KG1 (cell line): ENCODE measurements around the gene MYO1B.
"Not testable (repeated sequence)": the region's sequence is repeated elsewhere in the genome, so short reads cannot be mapped to it uniquely, and the experiment has no call there.

Experiments
- DNase-seq: peaks from one replicate; lab custom pipeline; 2025; lab: John Stamatoyannopoulos, UW

Gene MYO1B

GRCh38 chr2:191410646-191411436 lies 165.6 kb downstream of the MYO1B start:
- DNase-seq: no peak

GRCh38 chr2:191411472-191411871 lies 166.3 kb downstream of the MYO1B start:
- DNase-seq: no peak

DNA sequence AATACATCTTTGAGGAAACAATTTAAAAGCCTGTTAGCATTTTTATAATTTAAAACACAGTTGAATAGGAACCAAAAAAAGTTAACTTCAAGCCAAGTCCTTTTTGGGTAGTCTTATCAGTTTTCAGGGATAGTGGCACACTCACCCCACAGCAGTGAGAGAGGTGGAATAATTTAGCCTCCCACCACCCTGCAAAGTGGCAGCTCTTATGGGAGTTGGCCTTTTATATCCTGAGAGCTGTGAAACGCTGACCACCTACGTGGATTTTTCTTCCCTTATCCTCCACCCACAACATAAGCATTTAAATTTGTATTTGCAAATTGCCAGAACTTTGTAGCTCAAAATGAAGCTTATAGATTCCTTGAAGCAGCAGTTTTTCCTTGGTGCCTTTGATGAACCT lies 167.1 kb downstream of the MYO1B start:
- no peak for DNase-seq

DNA sequence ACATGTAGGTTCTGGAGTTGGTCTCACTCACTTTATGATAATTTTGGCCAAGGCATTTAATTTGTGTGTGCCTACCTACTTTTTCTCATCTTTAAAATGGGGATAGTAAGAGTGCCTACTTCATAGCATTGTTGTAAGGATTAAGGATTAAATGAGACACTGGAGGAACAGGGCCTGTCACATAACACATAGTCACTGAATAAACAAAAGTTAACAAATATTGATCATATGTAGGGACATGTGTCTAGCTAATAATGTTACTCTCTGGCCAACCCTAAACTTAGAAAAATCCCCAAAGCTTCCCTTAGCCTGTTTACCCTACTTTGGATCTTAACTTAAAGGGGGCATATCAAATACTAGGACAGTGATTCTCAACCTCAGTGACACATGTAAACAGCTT lies 169.9 kb downstream of the MYO1B start:
- DNase-seq: no peak

DNA sequence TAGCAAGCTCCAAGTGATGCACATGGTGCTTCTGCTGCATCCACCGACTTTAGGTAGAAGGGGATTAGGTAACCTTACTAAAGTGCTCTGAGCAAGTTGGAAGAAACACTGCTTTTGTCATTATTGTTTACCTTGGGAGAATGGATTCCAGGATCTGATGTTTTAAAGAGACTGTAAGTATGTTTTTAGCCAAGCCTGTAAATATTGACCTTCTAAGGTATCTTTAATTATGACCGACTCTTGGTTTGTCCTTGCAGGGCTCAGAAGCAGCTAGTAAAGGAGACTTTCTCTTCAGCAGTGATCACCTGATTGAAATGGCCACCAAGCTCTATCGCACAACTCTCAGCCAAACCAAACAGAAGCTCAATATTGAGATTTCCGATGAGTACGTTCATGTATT lies 170.7 kb downstream of the MYO1B start:
- DNase-seq: no peak

DNA sequence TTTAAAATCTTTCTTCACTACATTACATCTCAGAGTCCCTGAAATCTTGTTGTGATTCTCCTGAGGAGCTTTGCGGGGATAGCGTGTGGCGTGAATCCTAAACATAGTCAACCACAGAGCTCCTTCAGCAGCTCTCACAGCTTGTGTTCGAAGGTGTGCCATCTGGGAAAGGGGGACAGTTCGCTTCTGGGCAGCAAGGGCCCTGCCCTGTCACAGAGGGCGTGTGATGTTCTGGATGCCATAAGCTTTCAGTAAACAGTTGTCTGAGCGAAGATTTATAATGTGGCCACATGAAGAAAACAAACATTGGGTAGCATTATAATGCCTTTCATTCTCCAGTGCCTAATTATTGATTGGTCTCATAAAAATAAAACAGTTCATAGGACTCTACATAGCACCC lies 172.5 kb downstream of the MYO1B start:
- no peak for DNase-seq

- no peak for DNase-seq
Measured at GRCh38 chr2:191421950-191422349, 176.7 kb downstream of the MYO1B start.

DNA sequence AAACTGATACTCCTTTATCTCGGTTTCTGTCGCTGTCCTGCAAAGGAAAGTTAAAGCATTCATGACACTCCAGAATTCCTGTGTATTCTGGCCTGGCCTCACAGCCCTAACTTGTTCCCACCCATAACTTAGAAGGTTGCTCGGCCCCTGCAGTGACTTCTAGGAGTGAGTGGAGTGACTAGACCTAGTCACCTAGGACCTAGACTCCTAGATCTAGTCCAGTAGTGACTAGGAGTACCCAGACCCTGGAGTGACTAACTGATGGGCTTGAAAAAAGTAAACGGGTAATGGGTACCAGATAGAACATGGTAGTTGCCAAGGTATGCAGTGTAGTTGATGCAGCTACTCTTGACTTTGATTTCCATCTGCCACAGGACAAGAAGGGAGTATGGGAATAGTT lies 181.8 kb downstream of the MYO1B start:
- DNase-seq: no peak

DNA sequence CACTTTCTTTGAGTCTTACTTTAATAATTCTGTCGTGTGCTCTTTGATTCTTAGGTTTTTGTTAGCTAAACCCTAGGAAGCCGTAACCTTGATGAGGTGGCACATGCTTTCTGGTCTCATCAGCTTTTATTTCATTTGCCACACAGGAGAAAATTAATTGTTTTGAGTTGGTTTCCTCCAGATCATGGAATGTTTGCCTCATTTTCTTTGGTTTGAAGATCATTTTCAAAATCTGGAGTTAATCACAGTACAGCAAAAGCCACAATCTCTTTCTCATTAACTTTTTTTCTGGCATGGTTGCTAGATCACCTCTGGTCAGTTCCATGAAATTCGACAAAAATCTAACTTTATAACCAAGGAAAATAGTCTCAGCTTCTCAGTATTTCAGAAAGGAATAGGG lies 182.9 kb downstream of the MYO1B start:
- no peak for DNase-seq

DNA sequence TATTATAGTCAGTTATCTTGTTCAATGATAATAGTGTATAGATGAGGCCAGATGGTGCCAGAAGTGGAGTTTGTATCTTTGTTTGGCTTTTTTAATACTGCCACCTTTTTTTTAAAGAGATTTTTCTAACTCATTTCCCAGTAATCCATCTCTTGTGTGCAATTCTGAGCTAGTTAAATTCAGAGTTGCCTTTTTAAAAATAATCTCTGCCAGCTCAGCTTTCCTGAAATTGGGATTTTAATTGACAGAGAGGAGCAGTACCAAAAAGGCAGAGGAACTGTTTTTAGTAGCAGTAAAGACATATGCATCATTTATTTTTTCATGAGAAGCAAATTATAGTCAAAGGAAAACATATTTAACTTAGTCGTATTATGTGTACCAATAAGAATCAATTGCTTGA lies 185.3 kb downstream of the MYO1B start:
- no peak for DNase-seq

DNA sequence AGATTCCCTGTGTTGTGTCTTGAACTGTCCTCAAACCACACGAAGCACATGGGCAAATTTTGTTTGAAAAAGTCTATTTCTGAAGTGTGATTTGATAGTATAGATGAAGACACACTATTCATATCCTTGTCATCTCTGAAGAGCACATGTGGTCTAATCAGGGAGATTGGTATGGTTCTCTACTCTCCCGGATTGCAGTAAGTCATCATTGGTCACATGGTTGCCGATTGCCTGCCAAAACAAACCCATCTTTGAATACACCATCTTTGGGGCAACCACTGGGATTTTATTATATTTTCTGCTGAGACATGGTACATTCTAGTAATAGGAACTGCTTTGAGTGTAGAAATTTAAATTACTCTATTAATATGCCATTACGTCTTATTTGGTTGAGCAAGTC lies 186.9 kb downstream of the MYO1B start:
- DNase-seq: no peak

- DNase-seq: no peak
Measured at GRCh38 chr2:191434072-191434471, 188.9 kb downstream of the MYO1B start.

- no peak for DNase-seq
Measured at GRCh38 chr2:191435141-191435540, 189.9 kb downstream of the MYO1B start.

DNA sequence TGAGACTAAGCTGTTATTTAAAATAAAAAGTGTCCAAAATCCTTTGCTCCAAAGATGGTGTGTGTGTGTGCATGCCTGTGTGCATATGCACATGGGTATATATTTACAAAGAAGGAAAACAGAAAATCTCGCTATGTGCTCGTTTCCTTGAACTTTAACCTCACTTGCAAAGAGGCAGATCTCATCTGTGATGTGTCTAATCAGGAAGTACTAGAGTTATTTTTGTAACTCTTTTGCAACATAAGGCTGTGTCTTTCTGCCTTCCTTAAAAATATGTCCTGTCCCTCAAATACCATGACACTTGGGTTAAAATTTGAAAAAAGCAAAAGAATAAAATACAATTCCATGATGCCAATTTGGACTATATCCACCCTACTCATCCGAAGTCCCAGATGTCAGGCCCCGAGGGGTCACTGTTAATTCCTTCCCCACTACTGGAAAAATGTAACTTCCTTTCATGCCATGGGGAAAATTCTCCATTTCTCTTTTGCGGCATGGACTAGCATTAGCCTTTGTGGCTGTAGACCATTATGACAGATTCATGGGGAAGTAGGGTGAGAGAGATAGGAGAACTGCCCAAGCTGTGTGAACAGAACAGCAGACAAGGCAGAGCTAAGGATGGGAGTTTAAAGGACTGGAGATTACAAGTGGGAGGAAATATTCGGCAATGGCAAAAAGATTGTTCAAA lies 191.3 kb downstream of the MYO1B start:
- no peak for DNase-seq

GRCh38 chr2:191439481-191439880 lies 194.3 kb downstream of the MYO1B start:
- no peak for DNase-seq

- DNase-seq: no peak
Measured at GRCh38 chr2:191441496-191442214, 196.5 kb downstream of the MYO1B start.

- no peak for DNase-seq
Measured at GRCh38 chr2:191443446-191443845, 198.2 kb downstream of the MYO1B start.

- no peak for DNase-seq
Measured at GRCh38 chr2:191446910-191447309, 201.7 kb downstream of the MYO1B start.

DNA sequence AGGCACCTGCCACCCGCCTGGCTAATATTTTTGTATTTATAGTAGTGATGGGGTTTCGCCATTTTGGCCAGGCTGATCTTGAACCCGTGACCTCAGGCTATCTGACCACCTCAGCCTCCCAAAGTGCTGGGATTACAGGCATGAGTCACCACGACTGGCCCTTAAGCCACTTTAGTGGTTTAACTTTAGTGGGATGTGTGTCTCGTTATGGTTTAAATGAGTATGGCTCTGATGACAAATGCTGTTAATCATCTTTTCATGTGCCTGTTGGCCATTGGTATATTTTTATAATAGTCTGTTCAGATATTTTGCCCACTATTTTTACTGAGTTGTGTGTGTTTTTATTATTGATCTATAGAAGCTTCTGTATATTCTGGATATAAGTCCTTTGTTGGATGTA lies 205.9 kb downstream of the MYO1B start:
- DNase-seq: no peak

DNA sequence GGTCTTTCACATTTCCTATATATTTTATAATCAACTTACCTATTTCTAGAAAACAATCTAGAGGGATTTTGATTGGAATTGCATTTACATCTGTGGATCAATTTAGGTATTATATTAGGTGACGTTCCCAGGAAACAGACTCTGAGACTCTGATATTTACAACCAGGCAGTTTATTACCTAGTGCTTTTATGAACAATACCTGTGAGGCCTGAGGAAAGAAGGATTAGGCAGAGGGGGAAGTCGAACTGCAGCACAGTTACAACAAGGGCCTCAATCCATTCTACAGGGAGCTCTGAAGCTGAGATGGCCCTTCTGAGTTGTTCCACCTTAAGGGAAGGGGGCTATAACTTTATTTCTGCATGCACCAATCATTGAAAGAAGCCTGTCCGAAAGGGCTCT lies 206.9 kb downstream of the MYO1B start:
- no peak for DNase-seq

DNA sequence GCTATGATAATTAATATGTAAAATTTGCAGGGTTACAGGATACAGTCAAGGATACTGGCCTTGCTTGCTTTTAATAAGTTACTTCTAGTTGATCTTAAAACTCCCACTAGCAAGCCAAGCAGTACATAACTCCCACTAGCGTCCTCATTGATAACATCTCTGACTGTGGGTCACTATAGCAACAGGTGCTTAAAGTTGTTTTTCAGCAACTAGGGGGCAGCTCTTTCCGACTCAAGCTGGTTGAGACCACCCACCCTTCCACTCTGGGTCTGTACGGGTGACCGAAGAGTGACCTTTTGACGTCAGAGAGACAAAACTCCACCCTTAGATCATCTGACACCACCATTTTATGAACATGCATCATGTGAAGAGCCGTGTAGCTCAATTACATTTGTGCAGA lies 208.6 kb downstream of the MYO1B start:
- DNase-seq: no peak

GRCh38 chr2:191456506-191456905 lies 211.3 kb downstream of the MYO1B start:
- DNase-seq: not testable (repeated sequence)

DNA sequence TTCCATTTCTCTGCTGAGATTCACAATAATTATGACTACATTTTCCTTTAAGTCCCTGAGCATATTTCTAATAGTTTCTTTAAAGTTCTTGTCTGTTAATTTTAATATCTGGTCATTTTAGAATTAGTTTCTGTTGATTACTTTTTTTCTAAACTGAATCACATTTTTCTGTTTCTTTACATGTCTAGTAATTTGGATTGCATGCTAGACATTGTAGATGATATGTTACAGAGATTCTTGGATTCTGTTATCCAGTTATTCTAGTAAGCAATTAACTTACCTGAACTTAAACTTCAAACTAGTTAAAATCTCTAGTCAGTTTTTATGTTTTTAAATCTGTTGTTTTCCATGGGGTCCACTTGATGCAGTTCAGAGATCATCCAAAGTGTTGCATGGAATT lies 214.0 kb downstream of the MYO1B start:
- no peak for DNase-seq
